ENCODE data around the gene BLTP2.
"Not testable (repeated sequence)": the region's sequence is repeated elsewhere in the genome, so short reads cannot be mapped to it uniquely, and the experiment has no call there.

BLTP2 gene

DNA sequence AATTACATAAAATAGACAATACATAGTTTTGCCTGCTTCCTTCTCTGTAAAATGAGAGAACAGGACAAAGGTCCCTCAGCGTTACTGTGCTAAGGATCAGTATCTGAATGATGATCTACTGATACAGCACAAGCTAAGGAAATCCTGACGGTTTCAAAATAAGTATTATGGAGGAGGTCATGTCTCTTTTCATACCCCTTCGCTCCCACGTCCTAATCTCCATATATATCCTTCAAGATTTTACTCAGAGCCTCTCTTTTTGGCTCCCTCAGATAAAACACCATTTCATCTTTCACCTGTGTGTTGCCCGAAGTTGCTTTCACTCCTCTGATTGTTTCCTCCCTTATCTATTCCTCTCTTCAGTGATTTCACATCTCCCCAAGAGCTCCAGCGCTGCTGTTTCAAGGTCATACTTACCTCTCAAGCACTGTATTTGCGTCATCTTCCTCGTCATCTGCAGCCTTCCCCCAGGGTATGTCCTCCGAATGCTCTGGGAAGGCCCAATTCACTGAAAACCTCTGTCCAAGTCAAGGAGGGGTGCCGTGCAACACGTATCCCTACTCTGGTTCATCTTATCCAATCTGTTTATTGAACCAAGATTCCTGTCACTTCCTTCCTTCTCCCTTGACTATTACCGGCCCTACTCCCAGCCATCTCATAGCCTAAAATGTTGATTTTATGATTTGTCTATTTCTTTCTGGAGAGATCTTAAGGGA, 1.2 kb upstream of the BLTP2 start:
- DNase-seq (ENCODE audit: low spot score), result no peak

DNA sequence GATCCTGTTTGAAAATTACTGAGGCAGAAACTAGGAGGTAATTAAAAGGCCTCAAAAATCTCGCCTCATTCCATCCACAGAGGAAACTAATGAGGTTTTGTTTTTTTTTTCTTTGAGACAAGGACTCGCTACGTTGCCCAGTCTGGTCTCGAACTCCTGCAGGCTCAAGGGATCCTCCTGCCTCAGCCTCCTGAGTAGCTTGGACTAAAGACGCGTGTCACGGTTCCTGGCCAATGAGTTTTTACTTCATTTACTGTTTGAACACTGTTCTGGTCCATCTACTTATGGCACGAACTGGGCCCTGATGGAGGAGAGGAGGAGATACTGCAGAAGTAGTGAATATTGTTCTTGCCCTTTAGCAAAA, 600 bp upstream of the BLTP2 start:
- DNase-seq (ENCODE audit: low spot score), result no peak

DNA sequence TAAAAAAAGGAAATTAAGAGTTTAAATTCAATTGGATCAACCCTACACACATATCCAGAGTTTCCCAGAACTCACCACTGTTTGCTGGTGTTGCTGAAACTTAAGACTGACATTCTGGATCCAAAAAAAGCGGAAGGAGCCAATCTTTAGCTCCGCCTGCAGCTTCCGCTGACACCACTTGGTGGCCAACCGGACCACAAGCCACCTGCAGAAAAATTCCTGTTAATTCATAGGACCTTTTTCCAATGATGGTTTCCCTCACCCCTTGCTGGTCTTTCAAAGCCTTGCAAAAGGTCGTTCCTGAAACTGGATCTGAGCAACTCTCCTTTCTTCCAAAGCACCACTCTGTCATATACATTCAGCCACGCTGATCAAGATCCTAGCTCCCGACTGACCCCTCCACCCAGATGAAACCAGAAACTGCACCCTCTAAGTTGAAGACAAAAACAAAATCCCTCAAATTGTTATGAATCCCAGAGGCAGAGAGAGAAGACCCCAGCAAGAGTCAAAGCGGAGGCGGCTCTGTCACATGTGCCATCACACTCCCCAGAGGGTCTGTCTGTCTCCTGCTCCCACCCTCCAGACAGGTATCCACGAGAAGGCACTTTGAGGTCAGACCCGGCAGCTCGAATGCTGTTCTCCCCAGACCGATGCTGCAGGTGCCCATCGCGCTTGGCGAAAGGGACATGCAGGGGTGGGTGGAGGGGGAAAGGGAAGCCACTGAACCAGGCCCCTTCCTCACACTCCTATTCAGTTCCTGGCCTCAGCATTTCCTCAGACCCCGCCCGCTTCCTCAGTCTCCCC, 773 bp downstream of the BLTP2 start:
- peak; percentile 66 for DNase-seq (ENCODE audit: low spot score)

- DNase-seq (ENCODE audit: low spot score), result peak; percentile 57
These were observed 3.4 kb downstream of the BLTP2 start for GRCh38 chr17:28641579-28641978.

DNA sequence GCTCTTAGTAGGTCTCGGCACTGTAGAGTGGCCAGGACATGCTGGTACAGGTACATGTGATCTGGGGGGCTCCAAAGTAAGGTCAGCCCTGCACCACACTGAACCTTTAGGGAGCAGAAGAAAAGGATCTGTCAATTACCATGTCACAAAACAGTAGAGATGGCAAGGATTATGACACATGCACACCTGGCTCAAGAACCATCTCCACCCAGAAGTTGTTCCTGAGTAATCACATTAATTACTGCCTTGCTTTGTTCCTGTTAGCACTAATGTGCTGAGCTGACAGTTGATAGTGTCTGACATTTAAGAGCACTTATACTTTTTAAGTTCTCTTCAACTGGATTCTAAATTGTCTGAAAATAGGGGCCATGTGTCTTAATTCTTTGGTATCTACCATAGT, 9.5 kb downstream of the BLTP2 start:
- DNase-seq (ENCODE audit: low spot score), result no peak

DNA sequence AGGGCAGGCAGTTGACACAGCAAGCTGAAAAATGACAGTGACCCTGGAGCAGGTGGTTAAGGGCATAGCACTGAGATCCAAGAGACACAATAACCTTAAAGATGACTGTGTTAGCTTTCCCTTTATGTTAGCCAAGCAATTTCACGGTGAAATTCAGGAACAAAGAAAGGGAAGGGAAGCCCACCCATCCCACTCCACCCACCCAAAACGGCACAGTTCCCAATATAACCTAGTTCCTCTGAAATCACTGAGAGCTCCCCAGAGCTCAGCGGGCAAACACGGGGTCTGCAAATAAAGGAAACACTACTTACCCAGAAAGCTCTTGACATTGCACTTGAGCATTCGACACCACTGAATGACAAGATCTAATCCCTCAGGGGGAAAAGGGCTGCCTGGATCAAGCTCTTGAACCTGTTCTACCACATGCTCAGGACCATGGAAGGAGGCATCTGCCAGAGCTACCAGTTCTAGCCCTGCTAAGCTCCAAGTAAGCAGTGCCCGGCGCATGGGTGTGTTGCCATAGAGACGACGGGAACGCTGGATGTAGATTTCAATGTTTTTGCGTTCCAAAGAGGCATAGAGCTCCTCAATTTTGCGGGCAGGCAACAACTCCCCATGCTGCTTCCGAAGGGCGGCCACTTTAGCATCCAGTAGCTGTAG, 10.6 kb downstream of the BLTP2 start:
- DNase-seq (ENCODE audit: low spot score), result no peak

- DNase-seq (ENCODE audit: low spot score), result no peak
These were observed 18.1 kb downstream of the BLTP2 start for GRCh38 chr17:28626818-28627217.

GRCh38 chr17:28624148-28624547, 20.8 kb downstream of the BLTP2 start:
- DNase-seq (ENCODE audit: low spot score), result no peak

- no peak for DNase-seq (ENCODE audit: low spot score)
These were observed 21.3 kb downstream of the BLTP2 start for GRCh38 chr17:28623696-28624095.

- no peak for DNase-seq (ENCODE audit: low spot score)
These were observed 22.8 kb downstream of the BLTP2 start for GRCh38 chr17:28622186-28622585.

GRCh38 chr17:28620010-28620409, 24.9 kb downstream of the BLTP2 start:
- no peak for DNase-seq (ENCODE audit: low spot score)

GRCh38 chr17:28618464-28618863, 26.5 kb downstream of the BLTP2 start:
- no peak for DNase-seq (ENCODE audit: low spot score)

- no peak for DNase-seq (ENCODE audit: low spot score)
These were observed 28.7 kb downstream of the BLTP2 start for GRCh38 chr17:28616281-28616680.

DNA sequence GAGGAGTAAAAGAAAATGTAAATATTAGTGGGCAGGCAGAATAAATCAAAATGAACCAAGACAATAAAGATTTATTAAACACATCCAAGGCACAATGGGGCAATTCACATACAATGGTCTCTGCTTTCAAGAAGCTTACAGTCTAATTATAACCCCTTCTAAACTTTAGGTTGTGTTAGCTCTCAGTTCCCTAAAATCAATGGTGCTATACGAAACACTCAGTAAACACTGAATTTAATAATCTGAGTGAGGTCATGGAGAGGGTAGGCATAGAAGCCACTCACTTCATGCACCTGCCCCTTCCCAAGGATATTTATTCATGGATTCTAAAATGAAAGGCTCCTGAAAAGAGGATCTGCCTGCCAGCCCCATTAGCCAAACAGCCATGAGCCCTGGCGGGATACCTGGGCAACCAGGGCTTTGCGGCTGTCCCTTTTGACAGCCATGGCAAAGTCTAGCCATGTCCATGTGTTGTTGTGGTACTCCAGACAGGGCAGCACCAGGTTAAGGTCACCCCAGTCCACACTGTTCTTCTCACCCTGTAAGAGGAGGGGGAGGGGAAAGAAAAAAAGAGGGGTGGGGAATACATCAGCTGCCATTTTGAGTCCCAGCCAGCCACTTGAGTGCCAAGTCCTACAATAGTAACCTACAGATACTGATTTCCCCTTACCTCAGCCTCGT, 29.6 kb downstream of the BLTP2 start:
- DNase-seq (ENCODE audit: low spot score), result no peak

GRCh38 chr17:28613931-28614381, 31.0 kb downstream of the BLTP2 start, which contains the start of gene RSKR:
TSS of gene RSKR (minus strand) at chr17:28614185. CDS start at chr17:28614161, 24 bp downstream.
- no peak for DNase-seq (ENCODE audit: low spot score)

DNA sequence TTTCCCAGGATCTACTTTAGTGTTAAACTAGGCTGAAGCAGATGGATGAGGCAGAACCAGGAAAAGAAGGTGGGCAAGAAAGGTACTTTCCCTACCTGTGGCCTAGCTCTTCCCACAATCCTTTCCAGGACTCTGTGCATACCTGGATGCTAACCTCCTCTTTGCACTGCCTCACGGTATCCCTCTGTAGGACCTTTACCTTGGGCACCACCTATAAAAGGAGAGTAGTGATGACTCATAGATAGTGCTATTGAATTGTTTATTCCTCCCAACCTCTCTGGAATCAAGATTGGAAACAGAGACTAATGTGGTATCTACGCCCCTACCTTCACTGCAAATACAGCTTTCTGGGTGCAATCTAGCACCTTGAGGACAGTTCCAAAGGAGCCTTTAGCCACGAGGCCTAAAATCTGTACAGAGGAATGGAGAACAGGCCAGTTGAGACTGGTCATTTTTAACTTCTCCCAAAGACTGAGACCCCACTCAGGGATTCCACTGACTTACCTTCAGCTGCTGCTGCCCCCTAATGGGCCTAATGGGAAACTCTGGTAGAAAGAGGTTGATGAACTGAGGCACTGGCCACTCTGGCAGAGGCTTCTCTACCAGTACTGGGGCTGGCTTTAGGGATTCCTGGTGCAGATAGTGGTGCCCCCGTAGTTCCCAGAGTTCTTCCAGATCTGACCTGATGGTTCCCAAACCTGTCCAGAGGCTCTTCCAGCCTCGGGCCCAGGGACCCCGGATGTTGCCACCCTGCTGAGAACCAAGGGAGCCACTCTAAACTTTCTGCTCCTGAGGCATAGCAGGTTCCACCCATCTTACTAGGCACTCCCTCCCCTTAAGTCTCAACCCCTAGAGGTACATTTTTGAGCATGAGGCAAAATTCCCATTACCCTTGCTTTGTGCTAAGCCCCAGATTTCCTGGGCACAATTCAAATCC, 31.8 kb downstream of the BLTP2 start:
- DNase-seq (ENCODE audit: low spot score), result no peak

- no peak for DNase-seq (ENCODE audit: low spot score)
These were observed 32.4 kb downstream of the BLTP2 start for GRCh38 chr17:28612531-28612930.

- DNase-seq (ENCODE audit: low spot score), result no peak
These were observed 34.6 kb downstream of the BLTP2 start for GRCh38 chr17:28610376-28610775.

DNA sequence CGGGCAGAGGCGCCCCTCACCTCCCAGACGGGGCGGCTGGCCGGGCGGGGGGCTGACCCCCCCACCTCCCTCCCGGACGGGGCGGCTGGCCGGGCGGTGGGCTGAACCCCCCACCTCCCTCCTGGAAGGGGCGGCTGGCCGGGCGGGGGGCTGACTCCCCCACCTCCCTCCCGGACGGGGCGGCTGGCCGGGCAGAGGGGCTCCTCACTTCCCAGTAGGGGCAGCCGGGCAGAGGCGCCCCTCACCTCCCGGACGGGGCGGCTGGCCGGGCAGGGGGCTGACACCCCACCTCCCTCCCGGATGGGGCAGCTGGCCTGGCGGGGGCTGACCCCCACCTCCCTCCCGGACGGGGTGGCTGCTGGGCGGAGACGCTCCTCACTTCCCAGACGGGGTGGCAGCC, 40.9 kb downstream of the BLTP2 start:
- not testable (repeated sequence) for DNase-seq (ENCODE audit: low spot score)

- peak; percentile 76 for DNase-seq (ENCODE audit: low spot score)
These were observed 45.4 kb downstream of the BLTP2 start for GRCh38 chr17:28599311-28600184.

All from LoVo (cell line).